GM21619 (cell line): ENCODE measurements around the gene KIF26A.

Experiments
- ATAC-seq: cut with Tn5 transposase; IDR thresholded peaks from one replicate; pipeline ENCODE4 v1.9.1; 2021; ENCODE audit not compliant: unreplicated experiment

KIF26A gene

GRCh38 chr14:104112113-104112505 is 26.3 kb upstream of the KIF26A start:
- no peak for ATAC-seq

- ATAC-seq, result no peak
Measured at GRCh38 chr14:104112609-104113571, 25.5 kb upstream of the KIF26A start.

- ATAC-seq, result no peak
Measured at GRCh38 chr14:104113631-104114420, 24.6 kb upstream of the KIF26A start.

- no peak for ATAC-seq
Measured at GRCh38 chr14:104114421-104115130, 23.8 kb upstream of the KIF26A start.

- ATAC-seq, result no peak
Measured at GRCh38 chr14:104115131-104115600, 23.2 kb upstream of the KIF26A start.

GRCh38 chr14:104115691-104116287 is 22.6 kb upstream of the KIF26A start:
- ATAC-seq, result no peak

GRCh38 chr14:104116288-104116755 is 22.1 kb upstream of the KIF26A start:
- ATAC-seq, result no peak

GRCh38 chr14:104116756-104117340 is 21.5 kb upstream of the KIF26A start:
- no peak for ATAC-seq

GRCh38 chr14:104117341-104118005 is 20.9 kb upstream of the KIF26A start:
- no peak for ATAC-seq

- no peak for ATAC-seq
Measured at GRCh38 chr14:104118006-104118844, 20.2 kb upstream of the KIF26A start.

- ATAC-seq, result no peak
Measured at GRCh38 chr14:104119119-104119487, 19.3 kb upstream of the KIF26A start.

GRCh38 chr14:104119488-104120251 is 18.7 kb upstream of the KIF26A start:
- ATAC-seq, result no peak

- no peak for ATAC-seq
Measured at GRCh38 chr14:104120281-104120741, 18.1 kb upstream of the KIF26A start.

GRCh38 chr14:104121142-104121541 is 17.2 kb upstream of the KIF26A start:
- ATAC-seq, result no peak

- ATAC-seq, result no peak
Measured at GRCh38 chr14:104123879-104124278, 14.5 kb upstream of the KIF26A start.

- ATAC-seq, result no peak
Measured at GRCh38 chr14:104125011-104125410, 13.4 kb upstream of the KIF26A start.

GRCh38 chr14:104126753-104127152 is 11.6 kb upstream of the KIF26A start:
- ATAC-seq, result no peak

- ATAC-seq, result no peak
Measured at GRCh38 chr14:104128981-104129380, 9.4 kb upstream of the KIF26A start.
